CD8-positive, alpha-beta memory T cell (primary cell): ENCODE data around the gene SERPIND1. TPM values are rescaled to one million over a fixed set of nuclear protein-coding genes. Genes with fewer than 3 reads are reported as not detected.
A peak's percentile ranks its signal among the peaks of the same experiment; 100 is the strongest.

Source experiments
- CTCF ChIA-PET: fragments of 350-600 bp; sonication (Branson Sonifier 250); formaldehyde crosslinking; loops from one replicate; lab custom pipeline; 2021; ENCODE audit warnings: antibody characterized with exemption; lab: Charles Lee
- POLR2A ChIA-PET: fragments of 350-600 bp; sonication (Branson Sonifier 250); formaldehyde crosslinking; loops from one replicate; lab custom pipeline; 2021; ENCODE audit warnings: antibody characterized with exemption; lab: Charles Lee
- DNase-seq, 5 donors: peaks; one replicate each; pipeline versions ENCODE4 v3.0.0 to v3.0.0-alpha.2; 2020 to 2022; ENCODE audit warnings: mixed read lengths in 1 of 5
- H3K27ac ChIP-seq: one replicate; pipeline ENCODE4 v1.7.0; 2013; ENCODE audit warnings: low read depth, mild to moderate bottlenecking, low read length, moderate library complexity
- H3K27me3 ChIP-seq: 2 replicates; pipeline ENCODE4 v1.7.0; 2013; ENCODE audit warnings: low read length, mild to moderate bottlenecking; ENCODE audit not compliant: insufficient read depth, poor library complexity, severe bottlenecking
- H3K36me3 ChIP-seq: 2 replicates; pipeline ENCODE4 v1.7.0; 2013; ENCODE audit warnings: mild to moderate bottlenecking, low read length, moderate library complexity; ENCODE audit not compliant: insufficient read depth
- H3K4me1 ChIP-seq: 2 replicates; pipeline ENCODE4 v1.7.0; 2013; ENCODE audit warnings: mild to moderate bottlenecking, low read length, moderate library complexity; ENCODE audit not compliant: insufficient read depth
- H3K4me3 ChIP-seq: 2 replicates; pipeline ENCODE4 v1.7.0; 2013; ENCODE audit warnings: mild to moderate bottlenecking, low read length
- H3K9me3 ChIP-seq: 2 replicates; pipeline ENCODE4 v1.7.0; 2013; ENCODE audit warnings: mild to moderate bottlenecking, low read length
- H3K27ac Mint-ChIP-seq, 8 donors: one replicate each; pipeline ENCODE4 v1.8.0; 2020 to 2021; ENCODE audit warnings: mixed read lengths in 8 of 8, mild to moderate bottlenecking in 6 of 8, inconsistent platforms in 3 of 8, moderate library complexity in 3 of 8
- H3K27me3 Mint-ChIP-seq, 2 donors: one replicate each; pipeline ENCODE4 v1.8.0; 2020 to 2021; ENCODE audit warnings: mixed read lengths in 2 of 2, mild to moderate bottlenecking in 1 of 2, moderate library complexity in 1 of 2
- H3K36me3 Mint-ChIP-seq, 3 donors: one replicate each; pipeline ENCODE4 v1.8.0; 2020 to 2021; ENCODE audit warnings: mixed read lengths in 3 of 3, inconsistent platforms in 1 of 3, mild to moderate bottlenecking in 1 of 3
- H3K4me1 Mint-ChIP-seq, 3 donors: one replicate each; pipeline ENCODE4 v1.8.0; 2020 to 2021; ENCODE audit warnings: mixed read lengths in 3 of 3, inconsistent platforms in 1 of 3, mild to moderate bottlenecking in 1 of 3
- H3K4me3 Mint-ChIP-seq, 7 donors: one replicate each; pipeline ENCODE4 v1.8.0; 2020 to 2021; ENCODE audit warnings: mixed read lengths in 7 of 7, mild to moderate bottlenecking in 6 of 7, moderate library complexity in 4 of 7, inconsistent platforms in 2 of 7
- H3K9me3 Mint-ChIP-seq, 5 donors: one replicate each; pipeline ENCODE4 v1.8.0; 2020 to 2022; ENCODE audit warnings: mixed read lengths in 5 of 5, mild to moderate bottlenecking in 3 of 5, moderate library complexity in 2 of 5, inconsistent platforms in 1 of 5
- polyA plus RNA-seq: library from polyadenylated mRNA; unstranded; fragments of 300-500 nt; fragmentation: Illumina TruSeq; gene quantifications from one replicate; pipeline ENCODE4 v1.2.3, GENCODE V29; 2021
- total RNA-seq, 2 experiments: library from RNA; stranded (reverse); gene quantifications; one replicate each; pipeline ENCODE4 v1.2.3, GENCODE V29; 2021

The SERPIND1 gene
- total and polyA plus RNA-seq, 3 experiments from 2014 or later: 0.32 TPM; not detected in 2

GRCh38 chr22:20829491-20830134 lies 55.7 kb downstream of the SERPIND1 start:
- Histone ChIP-seq H3K36me3 (peaks cover 26% of the 10 kb centered on the region), H3K9me3 (no peaks in the 10 kb centered on the region), H3K27me3 (no peaks in the 10 kb centered on the region), H3K4me1 (no peaks in the 10 kb centered on the region), H3K4me3 (no peak overlapping the region), H3K27ac (no peak overlapping the region)
- Mint-ChIP-seq H3K4me3 (no peak overlapping the region), H3K9me3 (no peaks in the 10 kb centered on the region), H3K27me3 (no peaks in the 10 kb centered on the region), H3K27ac (peak overlapping the region in 3 of 8 donors; percentile 9 to 69 (median 63)), H3K4me1 (no peaks in the 10 kb centered on the region), H3K36me3 (peaks cover 7 to 83% (median 26%) of the 10 kb centered on the region in 3 donors)
- DNase-seq: no peak
- ChIA-PET POLR2A (no interaction called here), CTCF (interaction anchor here (1.0 kb wide), 1 partner anchor 44 kb away, joined by 3 read pairs; no protein-coding TSS in a partner anchor)

DNA sequence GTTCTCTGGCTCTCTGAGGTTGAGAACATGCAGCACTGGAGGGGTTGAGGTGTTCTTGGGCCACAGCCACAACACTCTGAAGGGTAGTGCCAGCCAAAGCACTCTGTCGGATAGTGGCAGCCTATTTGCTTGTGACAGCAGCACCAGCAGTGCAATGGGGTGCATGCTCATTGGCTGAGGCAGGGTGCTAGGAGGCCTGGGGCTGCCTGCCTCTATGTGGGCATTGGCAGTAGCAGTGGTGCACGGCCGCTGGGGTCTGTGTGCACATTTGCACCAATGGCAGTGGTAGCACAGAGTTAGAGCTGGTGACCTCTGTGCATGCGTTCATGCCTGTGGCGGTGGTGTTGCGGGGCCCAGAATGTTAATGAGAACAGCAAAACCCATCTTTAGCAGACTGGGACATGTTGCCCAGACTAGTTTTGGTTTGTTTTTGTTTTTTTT lies 59.3 kb downstream of the SERPIND1 start:
- no peak for DNase-seq
- ChIA-PET POLR2A (no interaction called here), CTCF (no interaction called here)
- Mint-ChIP-seq H3K36me3 (peaks cover 7 to 62% (median 16%) of the 10 kb centered on the region in 3 donors), H3K4me1 (peaks cover 4 to 12% (median 8%) of the 10 kb centered on the region in 3 donors), H3K27me3 (no peaks in the 10 kb centered on the region), H3K27ac (peak overlapping the region in 2 of 8 donors; percentile 54 to 74), H3K9me3 (no peaks in the 10 kb centered on the region), H3K4me3 (no peak overlapping the region)
- Histone ChIP-seq H3K27ac (no peak overlapping the region), H3K4me3 (no peak overlapping the region), H3K4me1 (no peaks in the 10 kb centered on the region), H3K9me3 (no peaks in the 10 kb centered on the region), H3K27me3 (no peaks in the 10 kb centered on the region), H3K36me3 (peaks cover 26% of the 10 kb centered on the region)

- Histone ChIP-seq H3K27me3 (no peaks in the 10 kb centered on the region), H3K27ac (no peak overlapping the region), H3K4me1 (no peaks in the 10 kb centered on the region), H3K4me3 (no peak overlapping the region), H3K9me3 (no peaks in the 10 kb centered on the region), H3K36me3 (peaks cover 26% of the 10 kb centered on the region)
- no peak for DNase-seq
- no peak overlapping the region for H3K4me3 Mint-ChIP-seq
- ChIA-PET CTCF (no interaction called here), POLR2A (no interaction called here)
- no peaks in the 10 kb centered on the region for H3K27me3 Mint-ChIP-seq
- peaks cover 8 to 19% (median 14%) of the 10 kb centered on the region in 3 donors for H3K4me1 Mint-ChIP-seq
- peaks cover 7 to 55% (median 15%) of the 10 kb centered on the region in 3 donors for H3K36me3 Mint-ChIP-seq
- no peak overlapping the region for H3K27ac Mint-ChIP-seq
- no peaks in the 10 kb centered on the region for H3K9me3 Mint-ChIP-seq
Measured at GRCh38 chr22:20834206-20834605, 60.3 kb downstream of the SERPIND1 start.

- no peak overlapping the region for H3K27ac Mint-ChIP-seq
- ChIA-PET CTCF (no interaction called here), POLR2A (no interaction called here)
- no peak overlapping the region for H3K4me3 ChIP-seq
- peaks cover 26% of the 10 kb centered on the region for H3K36me3 ChIP-seq
- H3K36me3 Mint-ChIP-seq: peaks cover 4 to 49% (median 9%) of the 10 kb centered on the region in 3 donors
- H3K9me3 ChIP-seq: no peaks in the 10 kb centered on the region
- H3K4me1 ChIP-seq: no peaks in the 10 kb centered on the region
- no peaks in the 10 kb centered on the region for H3K9me3 Mint-ChIP-seq
- H3K27me3 ChIP-seq: no peaks in the 10 kb centered on the region
- H3K4me3 Mint-ChIP-seq: no peak overlapping the region
- no peak for DNase-seq
- H3K27ac ChIP-seq: no peak overlapping the region
- H3K27me3 Mint-ChIP-seq: no peaks in the 10 kb centered on the region
- peaks cover 9 to 23% (median 16%) of the 10 kb centered on the region in 3 donors for H3K4me1 Mint-ChIP-seq
Measured at GRCh38 chr22:20834725-20835124, 60.8 kb downstream of the SERPIND1 start.

Other genes with a start within 250 kb of the SERPIND1 start
- 10 to 100 TPM; 64.9 to 65.5 TPM for gene PI4KA, start 84.7 kb downstream of the SERPIND1 start, total RNA-seq
- 65.8 TPM for gene PI4KA, start 84.7 kb downstream of the SERPIND1 start, polyA plus RNA-seq
- 10 to 100 TPM; 21.9 to 23.3 TPM for gene SNAP29, start 84.9 kb downstream of the SERPIND1 start, total RNA-seq
- gene SNAP29, start 84.9 kb downstream of the SERPIND1 start, polyA plus RNA-seq: 26.0 TPM
- 10 to 100 TPM; 94.0 to 98.1 TPM for gene CRKL, start 143.3 kb downstream of the SERPIND1 start, total RNA-seq
- gene CRKL, start 143.3 kb downstream of the SERPIND1 start, polyA plus RNA-seq: 54.5 TPM
- gene AIFM3, start 193.1 kb downstream of the SERPIND1 start, total RNA-seq: under 1 TPM; 0.16 to 0.33 TPM
- gene AIFM3, start 193.1 kb downstream of the SERPIND1 start, polyA plus RNA-seq: not detected
- gene LZTR1, start 208.2 kb downstream of the SERPIND1 start, total RNA-seq: 10 to 100 TPM; 75.0 to 78.7 TPM
- 17.1 TPM for gene LZTR1, start 208.2 kb downstream of the SERPIND1 start, polyA plus RNA-seq
- gene THAP7, start 228.0 kb downstream of the SERPIND1 start, total RNA-seq: 10 to 100 TPM; 43.9 TPM
- 42.8 TPM for gene THAP7, start 228.0 kb downstream of the SERPIND1 start, polyA plus RNA-seq
- under 1 TPM; 0.24 to 0.35 TPM for gene P2RX6, start 241.1 kb downstream of the SERPIND1 start, total RNA-seq
- gene P2RX6, start 241.1 kb downstream of the SERPIND1 start, polyA plus RNA-seq: 0.33 TPM